IPS-20b (cell line): Measurements from ENCODE around the gene SND1.

Source experiments
- H3K27ac ChIP-seq: one replicate; pipeline ENCODE4 v1.5.1; 2013; ENCODE audit warnings: low read length
- H3K27me3 ChIP-seq: 2 replicates; pipeline ENCODE4 v1.6.1; 2013; ENCODE audit warnings: mild to moderate bottlenecking, low read length, inconsistent platforms; ENCODE audit not compliant: insufficient read depth
- H3K36me3 ChIP-seq: 2 replicates; pipeline ENCODE4 v1.6.1; 2013; ENCODE audit warnings: low read depth, mild to moderate bottlenecking, inconsistent platforms, low read length, moderate library complexity; ENCODE audit not compliant: insufficient read depth
- H3K4me1 ChIP-seq: 2 replicates; pipeline ENCODE4 v1.6.1; 2013; ENCODE audit warnings: mild to moderate bottlenecking, control low read depth, inconsistent platforms, low read length, moderate library complexity; ENCODE audit not compliant: insufficient read depth
- H3K4me3 ChIP-seq: 2 replicates; pipeline ENCODE4 v1.5.1; 2013; ENCODE audit warnings: mild to moderate bottlenecking, low read length, inconsistent platforms
- H3K9ac ChIP-seq: 2 replicates; pipeline ENCODE4 v1.6.1; 2013; ENCODE audit warnings: low read depth, mild to moderate bottlenecking, inconsistent platforms, low read length, moderate library complexity
- H3K9me3 ChIP-seq: 2 replicates; pipeline ENCODE4 v1.6.1; 2013; ENCODE audit warnings: mild to moderate bottlenecking, low read depth, low read length, inconsistent platforms; ENCODE audit not compliant: insufficient read depth

The SND1 gene

DNA sequence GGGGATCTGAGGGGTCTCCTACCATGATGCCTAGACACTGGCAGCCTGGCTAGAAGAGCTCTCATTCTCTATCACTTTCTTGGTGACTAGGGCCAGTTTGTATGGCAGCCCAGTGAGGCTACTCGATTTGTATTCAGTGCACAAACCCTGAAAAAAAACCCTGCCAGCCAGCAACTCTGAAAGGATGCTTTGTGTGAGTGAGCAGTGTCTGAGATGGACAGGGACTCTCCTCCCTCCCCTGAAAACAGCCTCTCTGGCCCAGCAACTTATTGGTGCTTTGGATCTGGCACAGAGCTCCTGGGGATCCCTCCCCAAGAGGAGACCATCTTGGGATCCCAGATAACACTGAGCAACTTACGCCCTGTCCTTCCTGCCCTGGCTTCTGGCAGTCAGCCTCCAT lies 390.0 kb downstream of the SND1 start:
- H3K4me1 ChIP-seq = no peaks in the 10 kb centered on the region
- no peaks in the 10 kb centered on the region for H3K36me3 ChIP-seq
- no peak overlapping the region for H3K9ac ChIP-seq
- no peaks in the 10 kb centered on the region for H3K9me3 ChIP-seq
- H3K27ac ChIP-seq = no peak overlapping the region
- H3K27me3 ChIP-seq = no peaks in the 10 kb centered on the region
- H3K4me3 ChIP-seq = no peak overlapping the region

DNA sequence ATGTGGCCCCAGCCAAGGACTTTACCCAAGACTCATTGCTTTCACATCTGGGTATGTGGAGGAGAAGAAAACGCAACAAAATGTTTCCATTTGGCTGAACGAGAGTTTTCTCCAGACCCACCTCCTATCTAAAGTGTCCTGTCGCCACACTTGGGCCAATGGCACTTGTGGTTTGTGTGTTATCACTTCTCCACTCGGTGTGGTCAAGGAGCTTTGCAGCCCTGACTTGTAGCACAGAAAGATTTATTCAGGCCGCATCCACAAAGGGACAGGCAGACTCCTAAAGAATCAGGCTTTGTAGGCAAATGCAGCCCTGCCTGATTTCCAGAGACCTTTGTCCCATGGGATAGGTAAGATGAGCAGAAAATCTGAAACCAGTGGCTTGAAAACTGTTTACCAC lies 392.1 kb downstream of the SND1 start:
- Histone ChIP-seq H3K4me3 (no peak overlapping the region), H3K36me3 (no peaks in the 10 kb centered on the region), H3K27ac (no peak overlapping the region), H3K27me3 (no peaks in the 10 kb centered on the region), H3K9ac (no peak overlapping the region), H3K4me1 (no peaks in the 10 kb centered on the region), H3K9me3 (no peaks in the 10 kb centered on the region)

DNA sequence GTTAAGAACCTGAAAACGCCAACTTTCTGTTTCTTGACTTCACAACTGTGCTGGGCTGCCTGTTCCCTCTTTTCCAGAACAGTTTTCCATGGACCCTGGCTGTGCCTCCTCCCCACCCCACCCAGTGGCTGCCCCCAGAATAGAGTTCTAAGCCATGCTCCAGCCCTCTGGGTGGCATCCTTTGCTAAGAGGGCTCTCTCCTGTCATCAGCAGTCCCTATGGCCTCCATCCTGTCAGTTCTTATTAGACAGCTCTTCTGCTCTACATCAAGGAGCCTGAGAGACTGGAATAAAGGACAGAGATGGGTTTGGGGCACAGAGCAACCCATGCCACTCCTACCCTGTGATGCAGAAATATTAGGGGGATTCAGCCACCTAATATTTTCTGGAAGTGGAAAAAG lies 393.2 kb downstream of the SND1 start:
- Histone ChIP-seq H3K9ac (no peak overlapping the region), H3K4me3 (no peak overlapping the region), H3K27ac (no peak overlapping the region), H3K9me3 (no peaks in the 10 kb centered on the region), H3K4me1 (no peaks in the 10 kb centered on the region), H3K27me3 (no peaks in the 10 kb centered on the region), H3K36me3 (no peaks in the 10 kb centered on the region)

DNA sequence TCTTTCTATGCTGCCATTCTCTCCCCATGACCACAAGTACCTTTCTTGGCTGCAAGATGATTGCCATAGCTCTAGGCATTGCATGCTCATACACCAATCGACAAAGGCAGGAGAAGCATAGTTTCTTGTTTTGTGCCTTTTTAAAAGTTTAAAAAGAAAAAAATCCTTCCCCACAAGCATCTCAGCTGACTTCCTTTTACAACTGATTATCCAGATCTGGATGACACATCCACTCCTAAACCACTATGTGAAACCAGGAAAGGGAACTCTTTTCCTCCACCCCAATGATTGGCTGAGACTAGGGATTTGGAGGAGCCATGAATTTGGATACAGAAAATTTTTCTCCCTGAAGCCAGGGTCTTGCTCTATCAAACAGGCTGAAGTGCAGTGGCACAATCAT lies 393.8 kb downstream of the SND1 start:
- Histone ChIP-seq H3K36me3 (no peaks in the 10 kb centered on the region), H3K4me1 (no peaks in the 10 kb centered on the region), H3K9ac (no peak overlapping the region), H3K27ac (no peak overlapping the region), H3K4me3 (no peak overlapping the region), H3K9me3 (no peaks in the 10 kb centered on the region), H3K27me3 (no peaks in the 10 kb centered on the region)

DNA sequence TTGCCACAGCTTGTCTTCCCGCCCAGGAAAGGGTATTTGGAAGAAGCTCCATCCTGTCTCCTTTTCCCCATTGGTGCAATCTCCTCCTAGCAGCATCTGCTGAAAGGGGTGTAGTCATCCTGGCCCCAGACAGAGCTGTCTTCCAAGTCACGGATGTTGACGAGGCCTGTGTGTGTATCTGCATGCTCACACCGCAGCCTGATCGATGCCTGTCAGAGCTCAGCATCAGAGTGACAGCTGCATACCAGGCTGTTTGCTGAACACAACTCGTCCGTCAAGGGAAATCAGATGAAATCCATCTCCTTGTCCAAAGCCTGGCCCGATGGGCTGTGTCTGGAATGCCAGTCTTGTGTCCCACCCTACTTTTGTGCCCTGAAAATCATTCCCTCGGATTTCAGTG lies 400.4 kb downstream of the SND1 start:
- Histone ChIP-seq H3K4me1 (no peaks in the 10 kb centered on the region), H3K4me3 (no peak overlapping the region), H3K9me3 (no peaks in the 10 kb centered on the region), H3K9ac (no peak overlapping the region), H3K27ac (no peak overlapping the region), H3K36me3 (no peaks in the 10 kb centered on the region), H3K27me3 (no peaks in the 10 kb centered on the region)

DNA sequence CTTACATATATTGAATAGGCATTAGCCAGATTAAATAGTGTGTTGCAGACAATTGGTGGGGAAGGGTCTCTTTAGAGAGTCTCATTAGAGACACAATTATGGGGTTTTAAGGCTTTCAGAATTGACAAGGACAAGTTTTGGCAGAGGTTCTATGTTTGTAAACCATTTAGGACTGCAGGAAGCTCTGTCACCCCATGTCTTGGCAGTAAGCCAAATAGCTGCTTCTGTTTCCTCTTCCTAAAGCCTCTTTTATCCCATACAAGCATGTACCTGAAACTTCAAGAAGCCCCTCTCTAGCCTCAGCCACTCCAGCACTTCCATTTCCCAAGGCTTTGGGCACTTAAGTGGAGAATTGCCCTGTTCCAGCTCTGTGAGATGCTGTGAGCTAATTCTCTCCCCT lies 401.0 kb downstream of the SND1 start:
- no peaks in the 10 kb centered on the region for H3K4me1 ChIP-seq
- no peak overlapping the region for H3K9ac ChIP-seq
- H3K4me3 ChIP-seq = no peak overlapping the region
- no peak overlapping the region for H3K27ac ChIP-seq
- no peaks in the 10 kb centered on the region for H3K9me3 ChIP-seq
- no peaks in the 10 kb centered on the region for H3K27me3 ChIP-seq
- no peaks in the 10 kb centered on the region for H3K36me3 ChIP-seq

DNA sequence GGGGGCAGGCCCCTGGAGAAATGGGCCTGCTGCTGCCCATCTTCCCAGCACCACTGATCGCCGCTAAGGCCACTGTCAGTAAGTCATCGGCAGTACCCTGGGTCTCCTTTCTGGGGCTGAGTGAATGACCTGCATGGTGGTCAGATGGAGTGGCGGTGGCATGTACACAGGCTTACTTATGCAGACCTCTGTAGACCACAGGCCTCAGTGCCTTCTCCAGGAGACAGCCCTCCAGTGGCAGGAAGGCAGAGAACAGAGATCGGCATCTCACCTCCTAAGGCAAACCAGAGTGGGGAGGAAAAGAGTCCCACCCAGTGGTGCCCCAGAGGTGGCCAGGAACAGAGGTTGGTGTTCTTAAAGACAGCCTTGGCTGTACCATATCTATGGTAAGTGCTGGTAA lies 402.0 kb downstream of the SND1 start:
- H3K4me3 ChIP-seq = no peak overlapping the region
- H3K9me3 ChIP-seq = no peaks in the 10 kb centered on the region
- H3K4me1 ChIP-seq = no peaks in the 10 kb centered on the region
- H3K27ac ChIP-seq = no peak overlapping the region
- no peak overlapping the region for H3K9ac ChIP-seq
- no peaks in the 10 kb centered on the region for H3K27me3 ChIP-seq
- no peaks in the 10 kb centered on the region for H3K36me3 ChIP-seq

DNA sequence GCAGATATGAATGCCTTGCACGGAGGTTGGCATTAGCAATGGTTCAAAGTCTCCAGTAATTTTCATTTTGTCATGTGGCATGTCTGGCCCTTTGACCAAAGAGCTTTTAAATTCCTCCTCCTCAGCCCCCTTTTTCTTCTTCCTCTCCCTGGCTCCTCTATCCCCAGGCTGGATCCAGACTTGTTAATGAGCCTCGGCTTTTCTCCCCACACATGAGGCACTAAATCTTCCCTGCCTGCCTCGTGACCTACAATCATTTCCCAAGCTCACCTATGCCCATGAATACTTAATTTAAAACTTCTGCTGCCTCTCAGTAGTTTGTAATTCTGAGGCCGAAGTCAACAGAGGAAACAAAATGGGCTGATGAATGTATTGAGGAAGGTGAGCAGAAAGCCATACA lies 402.5 kb downstream of the SND1 start:
- Histone ChIP-seq H3K4me1 (peaks cover 4% of the 10 kb centered on the region; the same call in 1 of the 2 replicates), H3K4me3 (no peak overlapping the region), H3K27me3 (no peaks in the 10 kb centered on the region), H3K27ac (no peak overlapping the region), H3K36me3 (no peaks in the 10 kb centered on the region), H3K9ac (no peak overlapping the region), H3K9me3 (no peaks in the 10 kb centered on the region)

DNA sequence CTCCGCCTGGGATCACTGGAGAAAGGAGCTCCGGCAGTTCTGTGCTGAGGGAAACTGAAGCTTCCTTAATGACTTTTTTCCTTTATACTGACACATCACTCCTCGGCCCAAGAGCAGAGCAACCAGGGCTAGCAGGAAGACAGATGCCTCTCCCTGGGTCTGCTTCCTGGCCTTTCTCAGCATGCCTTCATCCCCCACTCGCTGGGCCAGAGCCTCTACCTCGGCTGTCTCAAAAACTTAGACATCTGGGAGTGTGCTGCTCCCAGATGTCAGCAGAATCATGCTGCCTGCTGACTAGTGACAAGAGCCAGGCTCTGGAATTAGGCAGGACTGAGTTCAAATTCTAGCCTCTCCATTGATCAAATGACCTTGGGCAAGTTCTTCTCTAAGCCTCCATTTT lies 403.6 kb downstream of the SND1 start:
- no peaks in the 10 kb centered on the region for H3K36me3 ChIP-seq
- H3K27ac ChIP-seq = no peak overlapping the region

DNA sequence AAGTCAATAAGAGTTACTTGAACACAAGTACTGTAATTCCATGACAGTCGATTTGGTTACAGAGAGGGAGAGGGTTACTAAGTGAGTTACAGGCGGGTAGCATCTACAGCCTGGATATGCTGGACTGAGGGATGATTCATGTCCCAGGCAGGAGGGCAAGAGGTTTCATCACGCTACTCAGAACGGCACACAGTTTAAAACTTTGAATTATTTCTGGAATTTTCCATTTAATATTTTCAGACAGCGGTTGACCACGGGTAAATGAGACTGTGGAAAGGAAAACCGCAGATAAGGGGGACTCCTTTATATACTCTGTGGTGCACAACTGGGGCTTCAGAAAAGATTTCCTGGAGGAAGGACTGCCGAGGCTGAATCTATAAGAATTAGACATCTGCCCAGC lies 404.9 kb downstream of the SND1 start:
- Histone ChIP-seq H3K4me1 (peaks cover 4% of the 10 kb centered on the region; the same call in 1 of the 2 replicates), H3K9me3 (no peaks in the 10 kb centered on the region), H3K4me3 (no peak overlapping the region), H3K27ac (no peak overlapping the region), H3K36me3 (no peaks in the 10 kb centered on the region), H3K9ac (no peak overlapping the region), H3K27me3 (no peaks in the 10 kb centered on the region)

More for the DNA sequence above, 403.6 kb downstream of the SND1 start:
- H3K4me1 ChIP-seq = peaks cover 4% of the 10 kb centered on the region; the same call in 1 of the 2 replicates
- no peak overlapping the region for H3K9ac ChIP-seq
- no peaks in the 10 kb centered on the region for H3K9me3 ChIP-seq
- H3K27me3 ChIP-seq = no peaks in the 10 kb centered on the region
- no peak overlapping the region for H3K4me3 ChIP-seq

DNA sequence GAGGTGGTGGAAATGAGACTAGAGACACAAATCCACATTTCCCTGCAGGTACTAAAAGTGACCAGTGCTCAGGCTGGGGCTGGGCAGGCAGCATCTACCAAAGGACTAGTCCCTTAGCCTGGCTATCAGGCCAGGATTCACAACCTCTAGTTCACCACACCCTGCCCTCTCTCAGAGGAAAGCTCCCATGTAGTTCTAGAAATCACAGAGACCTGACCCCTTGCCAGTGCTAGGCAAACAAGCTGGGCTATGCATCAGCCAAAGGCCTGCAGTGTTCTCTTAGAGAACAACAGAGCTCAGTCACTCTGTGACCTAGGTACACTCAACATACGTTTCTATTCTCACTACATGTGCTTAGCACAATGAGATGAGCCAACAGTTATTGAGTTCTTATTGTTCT lies 405.9 kb downstream of the SND1 start:
- Histone ChIP-seq H3K27me3 (no peaks in the 10 kb centered on the region), H3K4me3 (no peak overlapping the region), H3K9me3 (no peaks in the 10 kb centered on the region)

DNA sequence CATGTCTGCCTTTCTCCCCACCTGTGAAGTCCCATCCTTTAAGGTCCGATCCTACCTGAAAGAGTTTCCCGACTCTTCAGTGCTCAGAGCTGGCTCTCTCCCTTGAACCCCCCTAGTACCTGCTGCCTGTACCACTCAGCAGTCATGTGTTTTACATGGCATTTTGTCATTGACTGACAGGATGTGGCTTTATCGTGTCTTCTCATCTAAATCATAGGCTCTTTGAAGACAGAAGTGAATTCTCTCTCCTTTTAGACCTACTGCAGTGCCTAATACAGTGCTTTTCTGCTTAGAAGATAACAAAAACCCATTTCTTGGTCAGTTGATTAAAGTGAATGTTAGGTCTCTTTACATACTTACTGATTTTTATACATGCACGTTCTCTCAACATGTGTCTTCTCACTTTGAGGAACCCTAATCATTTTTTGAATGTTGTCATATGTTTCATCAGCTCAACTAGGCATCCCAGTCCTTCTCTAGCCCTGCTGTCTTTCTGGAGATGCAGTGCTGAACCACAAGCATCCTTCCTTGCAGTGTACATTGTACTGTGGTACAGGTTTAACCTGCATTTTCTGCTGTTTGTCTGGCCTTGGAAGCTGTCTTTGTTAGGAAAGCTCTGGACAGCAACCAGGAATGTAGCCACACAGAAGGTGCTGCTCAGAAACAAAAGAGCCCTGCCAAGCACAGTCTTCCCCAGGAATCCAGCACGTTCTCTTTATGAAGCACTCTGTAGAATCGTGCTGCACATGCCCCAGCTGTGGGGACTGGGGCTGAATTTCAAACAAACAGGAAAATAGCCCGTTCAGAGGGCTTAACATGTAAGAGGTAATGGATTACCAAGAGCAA lies 407.4 kb downstream of the SND1 start:
- Histone ChIP-seq H3K9me3 (no peaks in the 10 kb centered on the region), H3K27me3 (no peaks in the 10 kb centered on the region), H3K36me3 (no peaks in the 10 kb centered on the region), H3K9ac (no peak overlapping the region), H3K27ac (no peak overlapping the region), H3K4me3 (no peak overlapping the region), H3K4me1 (peaks cover 4% of the 10 kb centered on the region; the same call in 1 of the 2 replicates)

More for the DNA sequence above, 405.9 kb downstream of the SND1 start:
- no peak overlapping the region for H3K27ac ChIP-seq
- H3K4me1 ChIP-seq = peaks cover 4% of the 10 kb centered on the region; the same call in 1 of the 2 replicates
- H3K36me3 ChIP-seq = no peaks in the 10 kb centered on the region
- no peak overlapping the region for H3K9ac ChIP-seq
